NB4 (cell line): ENCODE results near the gene MAP3K9.

Experiments used
- CTCF ChIP-seq: IDR thresholded peaks from one replicate; pipeline ENCODE4 v1.5.1; 2012; ENCODE audit warnings: low read depth, low read length
- POLR2A ChIP-seq: IDR thresholded peaks from 2 replicates; pipeline ENCODE4 v1.6.1; 2011; ENCODE audit warnings: mild to moderate bottlenecking; ENCODE audit not compliant: insufficient read length; ENCODE audit errors: extremely low read depth

GRCh38 chr14:70716483-70716882, 92.8 kb downstream of the MAP3K9 start:
- TF ChIP-seq POLR2A = no peak
- no peak for TF ChIP-seq CTCF
